K562 (cell line): ENCODE results near the gene SLC16A4. TPM values are rescaled to one million over a fixed set of nuclear protein-coding genes. Genes with fewer than 3 reads are reported as not detected.

ENCODE experiments used
- ATAC-seq: fragments of 200-7000 bp; cut with Tn5 transposase; 3 replicates; pipeline ENCODE4 v1.9.1; 2020; ENCODE audit warnings: moderate library complexity
- BruUV-seq: library from RNA; stranded (reverse); fragments of 400-500 nt; replicated peaks from 2 replicates; lab custom pipeline; 2021; lab: Mats Ljungman, UMichigan
- CTCF ChIA-PET: fragments of 300-600 bp; formaldehyde crosslinking; extraction: SDS; loops from one replicate; lab custom pipeline; 2021; ENCODE audit warnings: low intra/inter-chr PET ratio; lab: Yijun Ruan, JAX
- POLR2A ChIA-PET: fragments of 300-600, 350-650 bp; sonication (Branson Sonifier 250); formaldehyde crosslinking; extraction: SDS; loops from one replicate; lab custom pipeline; 2021; ENCODE audit warnings: antibody characterized with exemption, inconsistent platforms; lab: Yijun Ruan, JAX
- DNase-seq, 4 experiments: peaks; one replicate each; pipeline versions ENCODE4 v3.0.0 to v3.0.0-alpha.2; 2011 to 2018; ENCODE audit warnings: low spot score in 3 of 4, mixed read lengths in 3 of 4; ENCODE audit errors: extremely low read depth in 1 of 4
- FAIRE-seq: peaks from 2 replicates; lab custom pipeline; 2011; peaks lifted over from hg19 to GRCh38; lab: Jason Lieb, UNC
- H2AFZ ChIP-seq: 2 replicates; pipeline ENCODE4 v1.6.0; 2011; ENCODE audit warnings: low read depth, low read length, control low read depth, inconsistent platforms
- H3K27ac ChIP-seq: fragments of 200-600 bp; 3 replicates; pipeline ENCODE4 v1.8.0; 2011; ENCODE audit warnings: low read depth, mild to moderate bottlenecking, control low read depth, inconsistent platforms, low read length, moderate library complexity, mixed read lengths; ENCODE audit errors: extremely low read depth
- H3K27me3 ChIP-seq, 2 experiments: fragments of 300-600 bp in 1 of 2; 2 replicates in 1 of 2; 3 replicates in 1 of 2; pipeline versions ENCODE4 v1.6.0 to v1.8.0; 2011; ENCODE audit warnings: inconsistent platforms in 2 of 2, low read length in 2 of 2, mild to moderate bottlenecking in 1 of 2, mixed read lengths in 1 of 2, moderate library complexity in 1 of 2; ENCODE audit not compliant: control insufficient read depth in 2 of 2, insufficient read depth in 2 of 2
- H3K36me3 ChIP-seq: fragments of 300-600 bp; 3 replicates; pipeline ENCODE4 v1.8.0; 2011; ENCODE audit warnings: mild to moderate bottlenecking, low read length, inconsistent platforms; ENCODE audit not compliant: control insufficient read depth, insufficient read depth
- H3K4me1 ChIP-seq, 2 experiments: fragments of 200-600 bp in 1 of 2; replicated peaks in 1 of 2; 2 replicates in 1 of 2; 3 replicates in 1 of 2; pipeline versions ENCODE4 v1.5.1 to v1.8.0; 2011; ENCODE audit warnings: inconsistent platforms in 2 of 2, low read length in 2 of 2, mild to moderate bottlenecking in 1 of 2, mixed read lengths in 1 of 2, moderate library complexity in 1 of 2; ENCODE audit not compliant: control insufficient read depth in 2 of 2, insufficient read depth in 2 of 2
- H3K4me2 ChIP-seq: 2 replicates; pipeline ENCODE4 v1.6.1; 2011; ENCODE audit warnings: low read length, control low read depth, inconsistent platforms, mixed read lengths; ENCODE audit not compliant: insufficient read depth
- H3K4me3 ChIP-seq: fragments of 200-600 bp; sonication (generic), shearing (Covaris generic); 2 replicates; pipeline ENCODE4 v1.5.1; 2016; ENCODE audit warnings: control low read depth, inconsistent platforms
- H3K79me2 ChIP-seq: fragments of 200-600 bp; 3 replicates; pipeline ENCODE4 v1.8.0; 2011; ENCODE audit warnings: low read length, inconsistent platforms; ENCODE audit not compliant: control insufficient read depth, insufficient read depth
- H3K9ac ChIP-seq, 2 experiments: 2 replicates each; pipeline versions ENCODE4 v1.6.0 to v1.6.1; 2011; ENCODE audit warnings: low read depth in 2 of 2, low read length in 2 of 2, control low read depth in 1 of 2, inconsistent platforms in 1 of 2, mild to moderate bottlenecking in 1 of 2, mixed read lengths in 1 of 2; ENCODE audit not compliant: insufficient read depth in 1 of 2
- H3K9me1 ChIP-seq: one replicate; pipeline ENCODE4 v1.6.0; 2011; ENCODE audit warnings: inconsistent platforms, mild to moderate bottlenecking, low read length, moderate library complexity; ENCODE audit not compliant: control insufficient read depth, insufficient read depth
- H3K9me3 ChIP-seq: replicated peaks from 2 replicates; pipeline ENCODE4 v1.5.1; 2011; ENCODE audit warnings: low read depth, low read length, inconsistent platforms; ENCODE audit not compliant: control insufficient read depth, insufficient read depth
- H4K20me1 ChIP-seq: replicated peaks from 2 replicates; pipeline ENCODE4 v1.6.1; 2011; ENCODE audit warnings: low read length, inconsistent platforms, mixed read lengths; ENCODE audit not compliant: control insufficient read depth, insufficient read depth
- GMEB1 ChIP-seq: fragments of 250-450 bp; sonication (Bioruptor Pico); IDR thresholded peaks from 2 replicates; pipeline ENCODE4 v1.4.0; 2020; ENCODE audit warnings: mild to moderate bottlenecking
- PKNOX1 ChIP-seq: fragments of 450-650 bp; IDR thresholded peaks from 2 replicates; pipeline ENCODE4 v1.6.1; 2016
- WGBS: fragments of 100-300 bp; shearing (Covaris generic); methylation state at CpG from one replicate; pipeline ENCODE4 v1.1.6; 2016; ENCODE audit warnings: low coverage, mixed read lengths; ENCODE audit not compliant: insufficient coverage; ENCODE audit errors: missing lambda C conversion rate; 5-methylcytosine and 5-hydroxymethylcytosine counted together
- in situ Hi-C: fragments of 300-500 bp; cut with MboI; formaldehyde crosslinking; loops from 4 replicates; pipeline ENCODE4 v1.15.0; 2018; ENCODE audit warnings: inconsistent platforms, mixed read lengths
- intact Hi-C: fragments of 100-400 bp; cut with micrococcal nuclease; formaldehyde crosslinking; loops from 2 replicates; pipeline ENCODE4 v1.14.2; 2022
- polyA plus RNA-seq, 8 experiments: library from polyadenylated mRNA; depleted of rRNA in 4 of 8; stranded (reverse) in 5 of 8; unstranded in 3 of 8; fragments of >200 nt; fragmentation: Nextera tagmentation in 2 of 8; fragmentation: Illumina TruSeq in 1 of 8; extraction: Ambion mirVana in 2 of 8; extraction: Trizol in 1 of 8; gene quantifications; 2 replicates each; pipeline versions ENCODE4 v1.2.1 to v1.2.3, GENCODE V29; 2011 to 2014; ENCODE audit warnings: inconsistent platforms in 1 of 8, missing spikeins in 1 of 8
- total RNA-seq, 7 experiments: library from RNA; depleted of rRNA in 6 of 7; stranded (reverse); fragments of >200 nt in 6 of 7; fragmentation: Illumina TruSeq in 2 of 7; extraction: Trizol in 2 of 7; gene quantifications; 2 replicates each; pipeline versions ENCODE4 v1.2.1 to v1.2.3, GENCODE V29; 2011 to 2021; ENCODE audit warnings: low replicate concordance in 1 of 7

The SLC16A4 gene
- total and polyA plus RNA-seq, 9 of the 15 experiments (the other 6 are each of a cell fraction or from before 2014, with no cell fraction given) = 0.04 to 0.31 (median 0.18) TPM; not detected in 1

GRCh38 chr1:110385369-110385768 lies 5.5 kb downstream of the SLC16A4 start:
- Histone ChIP-seq H3K4me2 (no peak overlapping the region), H3K9me1 (no peaks in the 10 kb centered on the region), H3K27ac (no peak overlapping the region), H4K20me1 (no peaks in the 10 kb centered on the region), H3K9ac (no peak overlapping the region), H3K9me3 (no peaks in the 10 kb centered on the region), H3K4me3 (no peak overlapping the region), H3K4me1 (no peaks in the 10 kb centered on the region), H2AFZ (no peak overlapping the region), H3K79me2 (no peaks in the 10 kb centered on the region), H3K27me3 (no peaks in the 10 kb centered on the region), H3K36me3 (peaks cover 33% of the 10 kb centered on the region)
- 94% methylated on average over 1 of the region's 1 CpG for WGBS
- peak; percentile 57 for TF ChIP-seq PKNOX1
- TF ChIP-seq GMEB1 (CRISPR knock-in tag) = no peak
- intact Hi-C loops (no loop called here), in situ Hi-C loops (no loop called here)
- DNase-seq = no peak
- no peak for ATAC-seq
- ChIA-PET POLR2A (interaction anchor here (0.9 to 1.3 kb wide), 5 partner anchors 8 to 37 kb away, joined by 3 to 4 read pairs (median 3); no protein-coding TSS in a partner anchor), CTCF (no interaction called here)
- BruUV-seq = no TSS peak
- no peak for FAIRE-seq
